IMR-90 (cell line): ENCODE measurements around the gene PITPNB. TPM values are rescaled to one million over a fixed set of nuclear protein-coding genes. Genes with fewer than 3 reads are reported as not detected.

Source experiments
- ATAC-seq: fragments of 200-7000 bp; cut with Tn5 transposase; 2 replicates; pipeline ENCODE4 v1.9.1; 2020; ENCODE audit warnings: low read depth, mild to moderate bottlenecking, moderate library complexity
- BruUV-seq: library from RNA; stranded (reverse); fragments of 400-500 nt; replicated peaks from 2 replicates; lab custom pipeline; 2021; lab: Mats Ljungman, UMichigan
- CTCF ChIA-PET: fragments of 300-600 bp; formaldehyde crosslinking; extraction: SDS; loops from one replicate; lab custom pipeline; 2021; ENCODE audit warnings: antibody characterized with exemption; lab: Yijun Ruan, JAX
- POLR2A ChIA-PET: fragments of 300-600 bp; sonication (Branson Sonifier 250); formaldehyde crosslinking; loops from one replicate; lab custom pipeline; 2022; ENCODE audit warnings: antibody characterized with exemption; ENCODE audit not compliant: unreplicated experiment; lab: Charles Lee
- DNase-seq: peaks from one replicate; pipeline ENCODE4 v3.0.0; 2013
- H2AFZ ChIP-seq: replicated peaks from 2 replicates; pipeline ENCODE3; 2013; ENCODE audit warnings: low read length, mild to moderate bottlenecking; ENCODE audit not compliant: poor library complexity
- H2AK5ac ChIP-seq: 2 replicates; pipeline ENCODE4 v1.6.1; 2013; ENCODE audit warnings: low read depth, low read length, inconsistent platforms
- H2AK9ac ChIP-seq: replicated peaks from 2 replicates; pipeline ENCODE3; 2013; ENCODE audit warnings: mild to moderate bottlenecking, low read depth, low read length, moderate library complexity; ENCODE audit not compliant: poor library complexity
- H2BK120ac ChIP-seq: 2 replicates; pipeline ENCODE4 v1.6.1; 2013; ENCODE audit warnings: low read depth, low read length, inconsistent platforms
- H2BK15ac ChIP-seq: 3 replicates; pipeline ENCODE4 v1.6.1; 2013; ENCODE audit warnings: low read depth, low read length, inconsistent platforms
- H2BK20ac ChIP-seq: 2 replicates; pipeline ENCODE4 v1.6.1; 2013; ENCODE audit warnings: low read depth, mild to moderate bottlenecking, inconsistent platforms, low read length, moderate library complexity
- H2BK5ac ChIP-seq: 2 replicates; pipeline ENCODE4 v1.6.1; 2013; ENCODE audit warnings: mild to moderate bottlenecking, low read depth, low read length, inconsistent platforms; ENCODE audit not compliant: poor library complexity, severe bottlenecking
- H3K14ac ChIP-seq: replicated peaks from 2 replicates; pipeline ENCODE4 v1.6.1; 2013; ENCODE audit warnings: low read depth, low read length, inconsistent platforms
- H3K18ac ChIP-seq: 2 replicates; pipeline ENCODE4 v1.6.1; 2013; ENCODE audit warnings: low read depth, low read length, control low read depth
- H3K23ac ChIP-seq: 2 replicates; pipeline ENCODE4 v1.6.1; 2013; ENCODE audit warnings: low read depth, low read length, inconsistent platforms
- H3K27ac ChIP-seq: 2 replicates; pipeline ENCODE4 v1.5.1; 2013; ENCODE audit warnings: mild to moderate bottlenecking, control low read depth, low read length; ENCODE audit not compliant: insufficient read depth
- H3K27me3 ChIP-seq: 2 replicates; pipeline ENCODE4 v1.6.1; 2013; ENCODE audit warnings: low read length; ENCODE audit not compliant: control insufficient read depth, insufficient read depth
- H3K36me3 ChIP-seq: 2 replicates; pipeline ENCODE4 v1.6.1; 2013; ENCODE audit warnings: low read length, mixed read lengths; ENCODE audit not compliant: control insufficient read depth, insufficient read depth
- H3K4ac ChIP-seq: 2 replicates; pipeline ENCODE4 v1.6.1; 2013; ENCODE audit warnings: low read depth, low read length, inconsistent platforms
- H3K4me1 ChIP-seq: 2 replicates; pipeline ENCODE4 v1.6.1; 2013; ENCODE audit warnings: low read length, mixed read lengths; ENCODE audit not compliant: control insufficient read depth, insufficient read depth
- H3K4me2 ChIP-seq: 2 replicates; pipeline ENCODE4 v1.6.1; 2013; ENCODE audit warnings: low read depth, mild to moderate bottlenecking, control low read depth, low read length, moderate library complexity
- H3K4me3 ChIP-seq: 2 replicates; pipeline ENCODE4 v1.5.1; 2013; ENCODE audit warnings: low read depth, mild to moderate bottlenecking, control low read depth, low read length, moderate library complexity; ENCODE audit not compliant: insufficient read depth
- H3K56ac ChIP-seq: 2 replicates; pipeline ENCODE4 v1.6.1; 2013; ENCODE audit warnings: low read length, inconsistent platforms; ENCODE audit not compliant: insufficient read depth; ENCODE audit errors: extremely low read depth
- H3K79me1 ChIP-seq, 2 experiments: 2 replicates each; pipeline ENCODE4 v1.6.1; 2013; ENCODE audit warnings: low read length in 2 of 2, inconsistent platforms in 1 of 2, low read depth in 1 of 2
- H3K9ac ChIP-seq: 2 replicates; pipeline ENCODE4 v1.6.1; 2013; ENCODE audit warnings: low read depth, low read length, control low read depth
- H3K9me1 ChIP-seq: 2 replicates; pipeline ENCODE4 v1.6.1; 2013; ENCODE audit warnings: low read length, inconsistent platforms; ENCODE audit not compliant: insufficient read depth
- H3K9me3 ChIP-seq: 2 replicates; pipeline ENCODE4 v1.6.1; 2013; ENCODE audit warnings: low read length; ENCODE audit not compliant: control insufficient read depth, insufficient read depth
- H4K20me1 ChIP-seq: 2 replicates; pipeline ENCODE4 v1.6.1; 2013; ENCODE audit warnings: low read length, inconsistent platforms; ENCODE audit not compliant: insufficient read depth
- H4K5ac ChIP-seq: 2 replicates; pipeline ENCODE4 v1.6.1; 2013; ENCODE audit warnings: mild to moderate bottlenecking, low read depth, low read length, control low read depth
- H4K8ac ChIP-seq, 2 experiments: 2 replicates each; pipeline ENCODE4 v1.6.1; 2013; ENCODE audit warnings: low read depth in 2 of 2, low read length in 2 of 2, control low read depth in 1 of 2, inconsistent platforms in 1 of 2
- H4K91ac ChIP-seq: 2 replicates; pipeline ENCODE4 v1.6.1; 2013; ENCODE audit warnings: low read depth, low read length, inconsistent platforms; ENCODE audit not compliant: insufficient read depth
- BHLHE40 ChIP-seq: fragments of 150-350 bp; IDR thresholded peaks from 2 replicates; pipeline ENCODE4 v1.6.1; 2016; ENCODE audit warnings: mild to moderate bottlenecking, low read depth, low read length
- CEBPB ChIP-seq: IDR thresholded peaks from 2 replicates; pipeline ENCODE4 v1.6.1; 2012; ENCODE audit warnings: low read depth, low read length, improper control_type of control experiment
- CHD1 ChIP-seq: IDR thresholded peaks from 2 replicates; pipeline ENCODE4 v1.6.1; 2012; ENCODE audit warnings: low read depth, low read length, improper control_type of control experiment
- CTCF ChIP-seq: conservative IDR thresholded peaks from 2 replicates; pipeline ENCODE4 v1.5.1; 2012; ENCODE audit warnings: mild to moderate bottlenecking, low read depth, low read length, improper control_type of control experiment
- ELK1 ChIP-seq: fragments of 150-350 bp; IDR thresholded peaks from 2 replicates; pipeline ENCODE4 v1.6.1; 2016; ENCODE audit warnings: low read depth, mild to moderate bottlenecking, low read length, moderate library complexity, borderline replicate concordance
- FOS ChIP-seq: fragments of 150-350 bp; IDR thresholded peaks from 2 replicates; pipeline ENCODE4 v1.6.1; 2016; ENCODE audit warnings: low read depth, low read length
- MAFK ChIP-seq: IDR thresholded peaks from 2 replicates; pipeline ENCODE4 v1.6.1; 2012; ENCODE audit warnings: low read depth, low read length, improper control_type of control experiment
- MAZ ChIP-seq: IDR thresholded peaks from 2 replicates; pipeline ENCODE4 v1.6.1; 2012; ENCODE audit warnings: low read depth, mild to moderate bottlenecking, low read length, improper control_type of control experiment, moderate library complexity, borderline replicate concordance
- MXI1 ChIP-seq: IDR thresholded peaks from 2 replicates; pipeline ENCODE4 v1.6.1; 2012; ENCODE audit warnings: low read depth, mild to moderate bottlenecking, low read length, moderate library complexity, borderline replicate concordance
- NFE2L2 ChIP-seq: fragments of 150-350 bp; IDR thresholded peaks from 2 replicates; pipeline ENCODE4 v1.6.1; 2016; ENCODE audit warnings: low read depth, mild to moderate bottlenecking, low read length
- POLR2A ChIP-seq: IDR thresholded peaks from 2 replicates; pipeline ENCODE4 v1.6.1; 2012; ENCODE audit warnings: mild to moderate bottlenecking, low read depth, low read length
- RAD21 ChIP-seq: IDR thresholded peaks from 2 replicates; pipeline ENCODE4 v1.6.1; 2012; ENCODE audit warnings: low read length, improper control_type of control experiment
- RCOR1 ChIP-seq: IDR thresholded peaks from 2 replicates; pipeline ENCODE4 v1.6.1; 2012; ENCODE audit warnings: mild to moderate bottlenecking, low read length, improper control_type of control experiment; ENCODE audit not compliant: insufficient replicate concordance
- RFX5 ChIP-seq: IDR thresholded peaks from 2 replicates; pipeline ENCODE4 v1.8.0; 2012; ENCODE audit warnings: low read depth, mild to moderate bottlenecking, low read length, moderate library complexity
- SMC3 ChIP-seq: fragments of 150-350 bp; IDR thresholded peaks from 2 replicates; pipeline ENCODE4 v1.6.1; 2016; ENCODE audit warnings: low read depth, mild to moderate bottlenecking, antibody characterized with exemption, low read length, moderate library complexity
- USF2 ChIP-seq: fragments of 150-350 bp; IDR thresholded peaks from 2 replicates; pipeline ENCODE4 v1.6.1; 2017; ENCODE audit warnings: mild to moderate bottlenecking, antibody characterized with exemption, low read length, low read depth
- WGBS, 2 experiments: methylation state at CpG; one replicate each; pipeline versions ENCODE4 v1.1.5 to v1.1.7; 2013; ENCODE audit warnings: missing lambda C conversion rate in 2 of 2; ENCODE audit not compliant: insufficient read length in 1 of 2; ENCODE audit errors: extremely low coverage in 2 of 2; 5-methylcytosine and 5-hydroxymethylcytosine counted together
- dilution Hi-C: fragments of 300-500 bp; cut with HindIII; formaldehyde crosslinking; loops from one replicate; pipeline ENCODE4 v1.14.3; 2018; ENCODE audit warnings: low sequenced_read_pairs; ENCODE audit not compliant: unreplicated experiment
- in situ Hi-C: fragments of 300-500 bp; cut with MboI; formaldehyde crosslinking; loops from 3 replicates; pipeline ENCODE4 v1.14.3; 2019; ENCODE audit warnings: low sequenced_read_pairs, inconsistent platforms, mixed read lengths
- intact Hi-C: fragments of 100-400 bp; cut with micrococcal nuclease; formaldehyde crosslinking; loops from 2 replicates; pipeline ENCODE4 v1.10.0; 2022
- polyA plus RNA-seq, 3 experiments: library from polyadenylated mRNA; depleted of rRNA; stranded (reverse); fragments of >200 nt; gene quantifications; 2 replicates each; pipeline ENCODE4 v1.2.3, GENCODE V29; 2012; ENCODE audit warnings: low replicate concordance in 1 of 3
- total RNA-seq: library from RNA; depleted of rRNA; stranded (reverse); fragments of >200 nt; gene quantifications from 2 replicates; pipeline ENCODE4 v1.2.3, GENCODE V29; 2012

Gene PITPNB
- total and polyA plus RNA-seq, 2 of the 4 experiments (the other 2 are of a cell fraction), result 19.7 to 54.5 TPM

- H3K79me1 ChIP-seq, result peaks cover 36 to 68% of the 10 kb centered on the region in 2 experiments
- no peak overlapping the region for H3K4me3 ChIP-seq
- ATAC-seq (no peak), DNase-seq (no peak)
- H2AK9ac ChIP-seq, result no peak overlapping the region
- H3K9ac ChIP-seq, result no peak overlapping the region; the same call in 1 of the 2 replicates
- H2BK5ac ChIP-seq, result no peak overlapping the region
- H4K91ac ChIP-seq, result 0 out of 2 replicates have a peak overlapping the region, but pooled peaks have one; percentile 14
- peak overlapping the region; percentile 28; the same call in 1 of the 2 replicates for H4K5ac ChIP-seq
- CTCF ChIA-PET, result interaction anchor here (1.1 kb wide), 1 partner anchor 143 kb away, joined by 3 read pairs; no protein-coding TSS in a partner anchor
- no peaks in the 10 kb centered on the region; the same call in 1 of the 2 replicates for H4K20me1 ChIP-seq
- peak overlapping the region; percentile 23; the same call in 1 of the 2 replicates for H3K14ac ChIP-seq
- no peaks in the 10 kb centered on the region for H3K9me3 ChIP-seq
- no peak overlapping the region for H3K4ac ChIP-seq
- peaks cover 5% of the 10 kb centered on the region; the same call in 1 of the 2 replicates for H3K9me1 ChIP-seq
- POLR2A ChIA-PET, result no interaction called here
- peak overlapping the region; percentile 58 for H3K4me2 ChIP-seq
- peak overlapping the region; percentile 29 for H2BK120ac ChIP-seq
- no CpG with 5 or more reads among the region's 2 CpGs for WGBS, 2 experiments
- H2AFZ ChIP-seq, result no peak overlapping the region
- H3K56ac ChIP-seq, result 0 out of 2 replicates have a peak overlapping the region, but pooled peaks have one; percentile 9
- H3K18ac ChIP-seq, result peak overlapping the region; percentile 44; the same call in 1 of the 2 replicates
- H3K4me1 ChIP-seq, result peaks cover 16% of the 10 kb centered on the region
- intact Hi-C loops, result no loop called here
- no peaks in the 10 kb centered on the region for H3K27me3 ChIP-seq
- TF ChIP-seq USF2, result no peak
- TF ChIP-seq SMC3, result no peak
- no peak for TF ChIP-seq BHLHE40
- no peak for TF ChIP-seq CHD1
- TF ChIP-seq ELK1, result no peak
- no peak for TF ChIP-seq MXI1
- TF ChIP-seq NFE2L2, result no peak
- no peak for TF ChIP-seq MAZ
- no peak for TF ChIP-seq MAFK
- no peak for TF ChIP-seq POLR2A
- no peak for TF ChIP-seq RFX5
- no peak for TF ChIP-seq RAD21
- TF ChIP-seq FOS, result no peak
- TF ChIP-seq CEBPB, result no peak
- no peak for TF ChIP-seq CTCF
- TF ChIP-seq RCOR1, result no peak
- no peak overlapping the region for H2BK15ac ChIP-seq
- in situ Hi-C loops, result no loop called here
- peak overlapping the region; percentile 30; the same call in 1 of the 2 replicates for H2BK20ac ChIP-seq
- BruUV-seq, result no TSS peak
- H3K36me3 ChIP-seq, result peaks cover 13% of the 10 kb centered on the region
- H2AK5ac ChIP-seq, result no peak overlapping the region
- H3K23ac ChIP-seq, result peak overlapping the region; percentile 18; the same call in 1 of the 2 replicates
- dilution Hi-C loops, result no loop called here
- H3K27ac ChIP-seq, result peak overlapping the region; percentile 45; the same call in 1 of the 2 replicates
- no peak overlapping the region for H4K8ac ChIP-seq
These were observed 41.6 kb downstream of the PITPNB start for GRCh38 chr22:27877501-27877900.
